B cell (primary cell): Measurements from ENCODE around the gene PRSS53.

Experiments
- CTCF ChIP-seq: fragments of 200-600 bp; IDR thresholded peaks from one replicate; pipeline ENCODE4 v1.8.0; 2022; ENCODE audit warnings: antibody characterized with exemption, mild to moderate bottlenecking
- EZH2 ChIP-seq: IDR thresholded peaks from 2 replicates; pipeline ENCODE4 v1.6.1; 2012; ENCODE audit warnings: borderline replicate concordance, low read depth, mild to moderate bottlenecking, moderate library complexity, low read length; ENCODE audit not compliant: insufficient read depth, poor library complexity, severe bottlenecking

- no peak for TF ChIP-seq EZH2
- TF ChIP-seq CTCF: no peak
These were observed 52.1 kb downstream of the PRSS53 start for GRCh38 chr16:31036691-31037090.
